T-helper 17 cell (primary cell): ENCODE data around the gene KIRREL3. TPM values are rescaled to one million over a fixed set of nuclear protein-coding genes. Genes with fewer than 3 reads are reported as not detected.

Experiments used
- ATAC-seq: fragments of 150-1000 bp; cut with Tn5 transposase; 2 replicates; pipeline ENCODE4 v1.10.0; 2021; ENCODE audit warnings: mild to moderate bottlenecking, moderate library complexity
- DNase-seq, 3 donors: peaks; one replicate each; pipeline versions ENCODE4 v3.0.0 to v3.0.0-alpha.2; 2020 to 2021
- H3K9me3 ChIP-seq: one replicate; pipeline ENCODE4 v1.7.0; 2013; ENCODE audit warnings: low read length, mild to moderate bottlenecking; ENCODE audit not compliant: control insufficient read depth, poor library complexity, severe bottlenecking
- H3K27ac Mint-ChIP-seq: one replicate; pipeline ENCODE4 v1.8.0; 2022; ENCODE audit warnings: mild to moderate bottlenecking, moderate library complexity, mixed read lengths
- H3K27me3 Mint-ChIP-seq: one replicate; pipeline ENCODE4 v1.8.0; 2022; ENCODE audit warnings: mixed read lengths
- H3K36me3 Mint-ChIP-seq: one replicate; pipeline ENCODE4 v1.8.0; 2022; ENCODE audit warnings: low read depth, mixed read lengths
- H3K4me1 Mint-ChIP-seq: one replicate; pipeline ENCODE4 v1.8.0; 2022; ENCODE audit warnings: mild to moderate bottlenecking, mixed read lengths
- H3K4me3 Mint-ChIP-seq: one replicate; pipeline ENCODE4 v1.8.0; 2022; ENCODE audit warnings: mild to moderate bottlenecking, moderate library complexity, mixed read lengths
- total RNA-seq, 4 donors: library from RNA in 2 of 4; stranded (reverse) in 2 of 4; gene quantifications; one replicate each; pipeline ENCODE4 v1.2.3 and lab custom pipeline; 2022 to 2026

The KIRREL3 gene
- total RNA-seq, 2 donors from 2014 or later = not detected

DNA sequence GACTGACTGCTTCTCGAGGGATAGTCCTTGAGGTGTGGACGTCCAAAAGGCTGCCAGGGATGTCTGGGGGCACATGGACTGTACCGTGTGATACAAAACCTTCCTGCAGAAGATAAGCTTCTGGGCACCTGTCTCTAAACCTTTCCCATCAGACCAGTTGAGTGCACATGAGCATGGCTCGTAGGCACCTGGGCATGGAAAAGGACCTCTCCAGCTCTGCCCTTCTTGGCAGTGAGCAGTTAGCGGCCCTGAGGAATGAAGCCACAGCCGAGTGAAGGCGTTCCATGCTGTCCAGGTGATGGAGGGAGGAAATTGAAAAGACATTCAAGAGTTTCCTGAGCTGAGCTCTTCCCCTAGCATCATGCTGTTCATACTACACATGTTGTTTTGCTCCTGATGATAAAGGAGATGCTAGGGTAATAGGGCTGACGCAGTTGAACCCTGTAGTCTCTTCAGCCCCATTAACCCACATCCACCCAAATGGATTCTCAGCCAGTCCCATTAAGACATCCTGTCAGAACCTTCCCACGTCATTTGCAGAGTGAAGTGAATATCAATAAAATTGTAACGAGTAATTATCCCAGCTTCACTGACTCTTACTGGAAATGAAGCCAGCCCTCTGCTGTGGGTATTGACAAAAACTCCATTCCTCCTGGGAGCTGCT is 138.6 kb downstream of the KIRREL3 start:
- ATAC-seq = no peak
- H3K4me1 Mint-ChIP-seq = no peaks in the 10 kb centered on the region
- H3K27me3 Mint-ChIP-seq = peaks cover 5% of the 10 kb centered on the region
- no peaks in the 10 kb centered on the region for H3K9me3 ChIP-seq
- no peaks in the 10 kb centered on the region for H3K36me3 Mint-ChIP-seq
- no peak for DNase-seq
- no peak overlapping the region for H3K27ac Mint-ChIP-seq
- H3K4me3 Mint-ChIP-seq = no peak overlapping the region

DNA sequence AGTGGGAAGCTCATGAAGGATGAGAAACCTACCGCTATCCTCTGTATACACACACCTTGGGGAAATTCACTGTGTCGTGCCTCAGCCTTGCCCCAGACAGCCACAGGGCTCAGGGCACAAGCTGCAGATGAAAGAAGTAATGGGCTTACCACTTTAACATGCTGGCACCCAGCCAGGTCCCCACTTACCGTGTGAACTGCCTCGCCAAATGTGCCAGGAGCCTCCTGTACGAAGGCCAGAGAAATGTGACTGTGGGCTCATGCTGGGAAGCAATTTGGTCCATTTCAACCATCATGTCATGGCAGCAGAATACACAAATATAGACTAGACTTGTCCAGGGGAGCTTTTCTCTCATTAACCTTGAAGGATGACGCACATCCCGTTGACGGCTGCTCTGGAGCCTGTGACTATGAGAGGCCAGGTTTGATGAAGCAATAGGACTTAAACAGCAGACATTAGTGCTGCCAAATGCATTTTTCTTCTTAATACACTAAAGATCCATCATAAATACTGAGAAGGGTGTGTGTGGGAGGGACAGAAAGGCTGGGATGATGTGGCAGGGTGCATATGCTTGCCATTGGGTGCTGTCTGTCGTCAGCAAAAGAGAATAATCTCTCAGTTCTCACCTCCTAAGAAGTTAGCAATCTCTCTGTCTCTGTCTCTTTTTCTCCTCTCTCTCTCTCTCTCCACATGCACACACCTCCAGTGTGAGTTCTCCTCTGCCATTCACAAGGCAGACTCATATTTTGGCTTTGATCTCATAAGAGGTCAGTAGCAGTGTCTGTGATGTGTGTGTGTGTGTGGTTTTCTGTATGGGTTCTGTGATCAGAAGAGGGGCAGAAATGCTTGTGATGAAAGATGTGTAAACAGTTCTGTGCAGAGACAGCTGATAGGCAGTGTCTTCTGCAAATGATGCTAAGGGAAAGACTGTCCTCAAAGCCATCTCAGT is 142.4 kb downstream of the KIRREL3 start:
- DNase-seq = no peak
- Mint-ChIP-seq H3K4me3 (no peak overlapping the region), H3K27me3 (no peaks in the 10 kb centered on the region), H3K4me1 (no peaks in the 10 kb centered on the region), H3K27ac (no peak overlapping the region), H3K36me3 (no peaks in the 10 kb centered on the region)
- ATAC-seq = no peak
- no peaks in the 10 kb centered on the region for H3K9me3 ChIP-seq

DNA sequence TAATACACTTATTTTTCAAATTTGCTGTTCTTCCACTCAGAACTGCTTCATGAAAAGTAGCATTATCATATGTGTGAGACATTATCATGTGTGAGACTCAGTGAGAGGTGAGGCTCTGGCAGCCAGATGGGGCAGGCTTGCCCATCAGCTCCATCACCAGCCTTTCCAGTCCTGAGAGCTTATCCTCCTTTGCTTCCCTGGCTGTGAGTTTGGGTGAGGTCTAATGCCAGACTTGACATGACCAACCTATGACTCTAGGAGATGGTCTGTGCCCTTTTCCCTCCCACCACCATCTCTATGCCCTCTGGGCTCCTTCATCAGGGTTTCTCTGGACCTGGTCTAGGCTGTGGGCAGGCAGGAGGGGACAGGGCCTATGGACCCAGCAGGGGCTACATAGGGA is 145.0 kb downstream of the KIRREL3 start:
- Mint-ChIP-seq H3K36me3 (no peaks in the 10 kb centered on the region), H3K4me1 (no peaks in the 10 kb centered on the region), H3K4me3 (no peak overlapping the region), H3K27me3 (no peaks in the 10 kb centered on the region), H3K27ac (no peak overlapping the region)
- H3K9me3 ChIP-seq = no peaks in the 10 kb centered on the region
- no peak for ATAC-seq
- DNase-seq = no peak

DNA sequence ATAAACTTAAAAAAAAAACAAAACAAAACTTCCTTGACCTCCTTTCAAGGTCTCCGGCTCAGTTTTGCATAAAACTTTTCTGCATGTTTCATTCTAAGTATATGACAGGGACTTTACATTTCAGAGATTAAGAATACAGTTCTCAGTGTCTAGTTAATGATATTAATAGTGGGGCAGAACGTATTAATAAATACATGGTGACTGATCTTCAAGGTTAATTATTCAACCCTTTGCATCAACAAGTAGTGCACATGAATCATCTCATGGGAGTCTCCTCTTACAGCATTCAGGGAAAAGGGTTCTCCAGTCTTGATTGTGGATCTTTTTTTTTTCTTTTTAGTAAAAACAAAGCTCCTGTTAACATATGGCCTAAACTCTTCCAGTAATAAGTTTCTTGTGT is 146.8 kb downstream of the KIRREL3 start:
- H3K9me3 ChIP-seq = no peaks in the 10 kb centered on the region
- no peaks in the 10 kb centered on the region for H3K4me1 Mint-ChIP-seq
- DNase-seq (no peak), ATAC-seq (no peak)
- H3K4me3 Mint-ChIP-seq = no peak overlapping the region
- no peak overlapping the region for H3K27ac Mint-ChIP-seq
- no peaks in the 10 kb centered on the region for H3K27me3 Mint-ChIP-seq
- no peaks in the 10 kb centered on the region for H3K36me3 Mint-ChIP-seq

DNA sequence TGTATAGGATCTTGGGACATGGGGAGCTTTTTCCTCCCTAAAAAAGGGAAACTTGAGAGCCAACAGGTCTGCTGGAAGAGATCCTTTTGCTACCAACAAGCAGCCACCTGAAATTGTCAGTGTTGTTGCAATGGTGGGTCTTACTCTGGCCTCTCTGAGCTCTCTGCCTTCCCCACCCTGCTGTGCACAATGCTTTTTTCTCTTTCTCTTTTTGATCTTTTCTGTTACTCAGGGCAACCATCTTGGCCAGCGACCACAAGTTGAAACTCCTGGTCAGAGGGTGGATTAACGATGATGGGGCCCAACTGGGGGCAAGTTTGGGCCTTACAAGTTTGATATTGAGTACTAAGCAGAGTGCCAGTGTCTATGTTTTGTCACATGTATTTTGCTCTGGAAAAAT is 155.8 kb downstream of the KIRREL3 start:
- H3K36me3 Mint-ChIP-seq = no peaks in the 10 kb centered on the region
- H3K27me3 Mint-ChIP-seq = peaks cover 12% of the 10 kb centered on the region
- no peak for DNase-seq
- no peak overlapping the region for H3K4me3 Mint-ChIP-seq
- no peak for ATAC-seq
- no peaks in the 10 kb centered on the region for H3K4me1 Mint-ChIP-seq
- H3K9me3 ChIP-seq = no peaks in the 10 kb centered on the region
- no peak overlapping the region for H3K27ac Mint-ChIP-seq

DNA sequence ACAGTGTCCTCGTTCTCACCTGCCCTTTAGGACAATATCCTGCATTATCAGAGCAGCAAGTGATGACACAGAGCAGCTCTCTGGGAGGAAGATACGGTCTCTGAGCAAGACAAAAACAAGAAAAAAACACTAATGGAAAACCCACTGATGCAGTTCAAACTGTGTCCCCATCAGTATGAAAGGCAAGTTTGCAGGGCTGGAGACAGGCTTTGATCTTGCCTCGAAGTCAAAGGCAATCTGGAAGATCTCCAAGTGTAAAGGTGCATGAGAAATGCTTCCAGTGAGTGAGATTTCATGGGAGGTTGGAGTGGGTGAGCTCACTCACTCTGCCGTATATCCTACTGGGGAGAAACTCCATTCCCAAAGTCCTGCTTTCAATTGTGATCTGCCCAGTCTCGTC is 157.5 kb downstream of the KIRREL3 start:
- Mint-ChIP-seq H3K27me3 (peaks cover 12% of the 10 kb centered on the region), H3K27ac (no peak overlapping the region), H3K36me3 (no peaks in the 10 kb centered on the region), H3K4me3 (no peak overlapping the region), H3K4me1 (no peaks in the 10 kb centered on the region)
- ATAC-seq = no peak
- H3K9me3 ChIP-seq = no peaks in the 10 kb centered on the region
- DNase-seq = no peak

DNA sequence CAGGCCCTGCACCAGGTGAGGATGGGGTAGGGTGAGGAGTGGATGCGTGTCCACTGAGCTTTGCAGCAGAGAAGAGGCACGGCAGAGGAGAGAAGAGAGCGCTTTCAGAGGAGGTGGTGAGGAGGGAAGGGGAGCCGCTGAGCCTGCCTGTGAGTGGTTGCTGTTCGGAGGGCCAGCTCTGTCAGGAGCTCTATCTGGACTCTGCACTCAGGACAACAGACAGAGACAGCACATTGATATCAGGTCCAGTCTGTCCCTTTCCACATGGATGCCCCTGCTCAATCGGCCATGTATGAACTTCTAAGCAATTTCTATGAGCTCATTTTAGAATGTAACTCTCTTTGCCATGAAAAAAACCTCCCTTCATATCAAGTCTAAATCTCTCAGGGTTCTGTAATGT is 158.6 kb downstream of the KIRREL3 start:
- Mint-ChIP-seq H3K4me1 (no peaks in the 10 kb centered on the region), H3K27ac (no peak overlapping the region)

DNA sequence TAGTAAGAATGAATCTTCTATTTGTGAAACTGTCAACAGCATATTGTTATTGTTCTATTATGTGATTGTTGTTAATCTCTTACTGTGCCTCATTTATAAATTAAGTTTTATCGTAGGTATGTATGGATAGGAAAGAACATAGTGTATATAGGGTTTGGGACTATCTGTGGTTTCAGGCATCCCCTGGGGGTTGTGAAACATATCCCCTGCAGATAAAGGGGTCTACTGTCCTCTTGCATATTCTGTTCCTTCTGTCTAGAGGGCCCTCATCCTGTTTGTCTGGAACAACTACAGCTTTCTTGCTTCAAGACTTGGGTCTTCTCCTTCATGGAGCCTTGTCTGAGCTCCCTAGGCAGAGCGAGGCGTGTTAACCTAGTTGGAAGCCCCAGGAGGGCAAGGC is 159.6 kb downstream of the KIRREL3 start:
- Mint-ChIP-seq H3K36me3 (no peaks in the 10 kb centered on the region), H3K27ac (no peak overlapping the region), H3K4me1 (no peaks in the 10 kb centered on the region), H3K4me3 (no peak overlapping the region), H3K27me3 (peaks cover 24% of the 10 kb centered on the region)
- ATAC-seq = no peak
- no peak for DNase-seq
- H3K9me3 ChIP-seq = no peaks in the 10 kb centered on the region

More for the DNA sequence above, 158.6 kb downstream of the KIRREL3 start:
- no peak for ATAC-seq
- Mint-ChIP-seq H3K4me3 (no peak overlapping the region), H3K36me3 (no peaks in the 10 kb centered on the region), H3K27me3 (peaks cover 22% of the 10 kb centered on the region)
- DNase-seq = no peak
- H3K9me3 ChIP-seq = no peaks in the 10 kb centered on the region

DNA sequence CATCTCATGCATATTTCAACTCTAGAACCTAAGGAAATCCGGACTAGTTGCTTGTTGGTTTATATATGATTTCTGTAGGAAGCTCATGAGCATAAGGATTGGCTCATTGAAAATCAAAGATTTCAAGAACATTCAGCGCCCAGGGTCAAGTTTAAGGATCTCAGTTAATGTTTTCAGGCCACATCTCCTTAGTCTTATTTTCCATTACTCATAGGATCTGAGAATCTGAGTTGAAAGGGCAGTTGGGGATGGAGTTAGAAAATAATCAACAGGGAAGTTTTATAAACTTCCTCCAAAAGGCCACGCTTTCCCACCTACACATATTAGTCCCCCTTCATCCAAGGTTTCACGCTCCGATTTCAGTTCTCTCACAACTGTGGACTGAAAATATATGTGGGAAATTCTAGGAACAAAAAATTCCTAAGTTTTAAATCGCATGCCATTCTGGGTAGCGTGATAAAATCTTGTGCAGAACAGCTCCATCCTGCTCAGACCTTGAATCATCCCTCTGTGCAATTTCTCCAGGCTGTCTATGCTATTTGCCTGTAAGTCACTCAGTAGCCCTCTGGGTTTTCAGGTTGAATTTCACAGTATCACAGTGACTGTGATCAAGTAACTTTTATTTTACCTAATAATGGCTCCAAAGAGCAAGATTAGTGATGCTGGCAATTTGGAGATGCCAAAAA is 160.2 kb downstream of the KIRREL3 start:
- no peak for DNase-seq
- H3K4me1 Mint-ChIP-seq = no peaks in the 10 kb centered on the region
- no peak for ATAC-seq
- H3K9me3 ChIP-seq = no peaks in the 10 kb centered on the region
- H3K36me3 Mint-ChIP-seq = no peaks in the 10 kb centered on the region
- H3K27ac Mint-ChIP-seq = no peak overlapping the region
- no peak overlapping the region for H3K4me3 Mint-ChIP-seq
- H3K27me3 Mint-ChIP-seq = peaks cover 18% of the 10 kb centered on the region

DNA sequence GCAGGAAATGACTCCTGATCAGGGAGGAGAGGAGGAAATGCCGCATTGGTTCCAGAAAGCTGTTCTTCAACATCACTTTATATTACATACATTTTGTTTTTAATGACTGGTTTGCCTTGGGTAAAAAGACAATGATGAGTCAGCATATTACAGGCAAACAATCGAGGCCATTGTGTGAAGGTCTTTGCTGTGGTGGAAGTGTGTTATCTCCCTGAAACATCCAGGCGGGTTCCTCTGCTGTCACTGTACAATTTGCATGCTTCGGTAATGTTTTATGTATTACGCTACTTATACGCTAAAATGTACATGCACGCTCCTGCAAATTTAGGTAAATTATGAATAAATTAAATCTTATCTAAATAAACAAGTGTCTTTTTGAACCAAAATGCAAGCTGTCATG is 161.1 kb downstream of the KIRREL3 start:
- Mint-ChIP-seq H3K4me1 (no peaks in the 10 kb centered on the region), H3K4me3 (no peak overlapping the region), H3K27me3 (peaks cover 12% of the 10 kb centered on the region), H3K36me3 (no peaks in the 10 kb centered on the region), H3K27ac (no peak overlapping the region)
- no peaks in the 10 kb centered on the region for H3K9me3 ChIP-seq
- ATAC-seq (no peak), DNase-seq (no peak)

DNA sequence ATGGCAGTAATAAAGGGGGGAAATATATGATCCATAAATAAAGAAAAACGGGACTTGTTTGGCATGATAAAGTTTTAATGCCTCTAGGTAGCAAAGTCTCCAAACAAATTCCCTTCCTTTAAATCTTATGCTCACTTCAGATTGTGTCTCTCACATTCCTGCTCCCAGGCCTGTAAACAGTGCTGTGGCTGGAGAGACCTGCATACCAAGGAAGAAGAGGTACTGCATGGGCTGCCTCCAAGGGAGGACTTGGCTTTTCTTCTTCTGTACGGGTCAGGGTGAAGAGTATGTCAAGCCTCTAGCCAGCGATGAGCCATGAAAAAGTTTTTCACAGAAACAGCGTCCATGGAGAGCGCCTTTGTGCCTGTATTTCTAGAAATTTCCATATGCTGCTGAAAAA is 161.8 kb downstream of the KIRREL3 start:
- H3K36me3 Mint-ChIP-seq = no peaks in the 10 kb centered on the region
- no peak overlapping the region for H3K4me3 Mint-ChIP-seq
- no peaks in the 10 kb centered on the region for H3K9me3 ChIP-seq
- DNase-seq = no peak
- H3K4me1 Mint-ChIP-seq = no peaks in the 10 kb centered on the region
- no peak overlapping the region for H3K27ac Mint-ChIP-seq
- no peak for ATAC-seq
- H3K27me3 Mint-ChIP-seq = peaks cover 12% of the 10 kb centered on the region

DNA sequence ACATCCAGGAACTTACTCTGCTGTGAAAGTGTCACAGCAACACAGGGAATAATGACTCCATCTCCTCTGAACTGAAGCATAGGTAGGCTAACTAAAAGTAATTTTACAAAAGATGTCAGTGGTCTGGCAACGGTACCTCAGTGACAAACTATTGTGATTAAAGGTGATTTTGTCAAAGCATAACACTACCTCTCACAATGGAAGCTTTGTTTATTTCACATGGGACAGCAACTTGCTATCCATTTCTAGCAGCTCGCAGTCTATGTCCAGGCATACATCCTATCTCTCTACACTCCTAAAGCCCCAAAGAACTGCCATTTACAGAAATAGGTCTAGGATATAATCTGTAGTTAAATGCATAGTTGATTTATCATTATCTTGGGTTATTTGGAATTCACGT is 163.0 kb downstream of the KIRREL3 start:
- Mint-ChIP-seq H3K4me3 (no peak overlapping the region), H3K4me1 (no peaks in the 10 kb centered on the region), H3K27me3 (peaks cover 12% of the 10 kb centered on the region), H3K36me3 (no peaks in the 10 kb centered on the region), H3K27ac (no peak overlapping the region)
- DNase-seq = no peak
- no peak for ATAC-seq
- no peaks in the 10 kb centered on the region for H3K9me3 ChIP-seq

DNA sequence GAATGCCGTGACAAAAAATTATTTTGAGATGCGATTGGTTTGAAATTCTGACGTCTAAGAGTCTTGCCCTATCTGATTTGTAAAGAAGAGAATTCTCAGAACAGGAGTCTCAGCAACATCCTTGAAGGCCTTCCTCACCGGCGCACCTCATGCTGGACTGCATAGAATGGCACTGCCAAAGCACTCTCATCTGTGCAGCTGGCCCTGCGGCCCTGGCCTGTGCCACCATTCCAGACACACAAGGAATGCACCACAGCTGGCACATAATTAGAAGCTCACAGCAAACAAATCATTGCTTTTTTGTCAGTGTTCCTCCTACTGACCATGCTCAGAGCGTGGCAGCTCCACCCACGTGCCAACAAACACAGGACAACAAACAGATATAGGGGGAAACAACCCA is 166.0 kb downstream of the KIRREL3 start:
- Mint-ChIP-seq H3K4me3 (no peak overlapping the region), H3K4me1 (no peaks in the 10 kb centered on the region), H3K36me3 (no peaks in the 10 kb centered on the region), H3K27me3 (peaks cover 12% of the 10 kb centered on the region), H3K27ac (no peak overlapping the region)
- no peak for ATAC-seq
- no peaks in the 10 kb centered on the region for H3K9me3 ChIP-seq
- no peak for DNase-seq
